MM.1S (cell line): ENCODE results near the gene FCGR3B.
"Not testable (repeated sequence)": the region's sequence is repeated elsewhere in the genome, so short reads cannot be mapped to it uniquely, and the experiment has no call there.

Experiments used
- EZH2 ChIP-seq: fragments of 300-600 bp; sonication (generic); optimal IDR thresholded peaks from 2 replicates; pipeline ENCODE3; 2017; ENCODE audit warnings: low read depth, mild to moderate bottlenecking, antibody characterized with exemption, low read length, mixed read lengths
- TF ChIP-seq, protein P1 (sequence below): fragments of 300-600 bp; sonication (generic); IDR thresholded peaks from 2 replicates; pipeline ENCODE4 v1.5.1; 2016; ENCODE audit warnings: antibody characterized with exemption, low read length, mixed read lengths

DNA sequence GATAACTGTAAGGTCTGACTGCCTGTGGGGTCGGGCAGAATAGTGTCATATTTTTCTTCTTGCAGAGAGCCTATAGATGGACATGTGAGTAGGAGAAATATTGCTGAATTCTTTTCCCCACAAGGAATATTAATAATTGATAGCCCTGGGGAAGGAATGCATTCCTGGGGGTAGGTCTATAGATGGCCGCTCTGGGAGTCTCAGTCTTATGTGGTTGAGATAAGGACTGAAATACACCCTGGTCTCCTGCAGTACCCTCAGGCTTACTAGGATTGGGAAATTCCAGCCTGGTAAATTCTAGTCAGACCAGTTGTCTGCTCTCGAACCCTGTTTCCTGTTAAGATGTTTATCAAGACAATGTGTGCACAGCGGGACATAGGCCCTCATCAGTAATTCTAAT is 12.5 kb downstream of the FCGR3B start:
- TF ChIP-seq, protein P1, sequence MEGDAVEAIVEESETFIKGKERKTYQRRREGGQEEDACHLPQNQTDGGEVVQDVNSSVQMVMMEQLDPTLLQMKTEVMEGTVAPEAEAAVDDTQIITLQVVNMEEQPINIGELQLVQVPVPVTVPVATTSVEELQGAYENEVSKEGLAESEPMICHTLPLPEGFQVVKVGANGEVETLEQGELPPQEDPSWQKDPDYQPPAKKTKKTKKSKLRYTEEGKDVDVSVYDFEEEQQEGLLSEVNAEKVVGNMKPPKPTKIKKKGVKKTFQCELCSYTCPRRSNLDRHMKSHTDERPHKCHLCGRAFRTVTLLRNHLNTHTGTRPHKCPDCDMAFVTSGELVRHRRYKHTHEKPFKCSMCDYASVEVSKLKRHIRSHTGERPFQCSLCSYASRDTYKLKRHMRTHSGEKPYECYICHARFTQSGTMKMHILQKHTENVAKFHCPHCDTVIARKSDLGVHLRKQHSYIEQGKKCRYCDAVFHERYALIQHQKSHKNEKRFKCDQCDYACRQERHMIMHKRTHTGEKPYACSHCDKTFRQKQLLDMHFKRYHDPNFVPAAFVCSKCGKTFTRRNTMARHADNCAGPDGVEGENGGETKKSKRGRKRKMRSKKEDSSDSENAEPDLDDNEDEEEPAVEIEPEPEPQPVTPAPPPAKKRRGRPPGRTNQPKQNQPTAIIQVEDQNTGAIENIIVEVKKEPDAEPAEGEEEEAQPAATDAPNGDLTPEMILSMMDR = not testable (repeated sequence)
- TF ChIP-seq EZH2 = not testable (repeated sequence)
